Neural progenitor cell (in vitro differentiated cells): Measurements from ENCODE around the gene DLGAP4. TPM values are rescaled to one million over a fixed set of nuclear protein-coding genes. Genes with fewer than 3 reads are reported as not detected.

ENCODE experiments used
- DNase-seq: peaks from one replicate; pipeline ENCODE4 v3.0.0-alpha.2; 2016; ENCODE audit warnings: low spot score
- H2AFZ ChIP-seq: fragments of 200-600 bp; sonication (generic); replicated peaks from 2 replicates; pipeline ENCODE4 v1.6.1; 2016; ENCODE audit warnings: antibody characterized with exemption
- H3F3A ChIP-seq: fragments of 200-600 bp; sonication (generic); 2 replicates; pipeline ENCODE4 v1.6.1; 2016; ENCODE audit warnings: antibody characterized with exemption, low read depth
- H3K27ac ChIP-seq: fragments of 200-600 bp; sonication (generic); 2 replicates; pipeline ENCODE4 v1.5.1; 2016; ENCODE audit warnings: mild to moderate bottlenecking
- H3K27me3 ChIP-seq: fragments of 200-600 bp; sonication (generic); 2 replicates; pipeline ENCODE4 v1.6.1; 2016; ENCODE audit warnings: mild to moderate bottlenecking, moderate library complexity
- H3K36me3 ChIP-seq: fragments of 200-600 bp; sonication (generic); 2 replicates; pipeline ENCODE4 v1.5.1; 2016
- H3K4me1 ChIP-seq: fragments of 200-600 bp; sonication (generic); 2 replicates; pipeline ENCODE4 v1.6.1; 2016; ENCODE audit warnings: mixed run types
- H3K4me2 ChIP-seq: fragments of 200-600 bp; sonication (generic); 2 replicates; pipeline ENCODE4 v1.6.1; 2016
- H3K4me3 ChIP-seq: fragments of 200-600 bp; sonication (generic); 2 replicates; pipeline ENCODE4 v1.5.1; 2016
- H3K79me2 ChIP-seq: fragments of 200-600 bp; sonication (generic); 2 replicates; pipeline ENCODE4 v1.6.1; 2016; ENCODE audit warnings: low read depth
- H3K9ac ChIP-seq: fragments of 200-600 bp; sonication (generic); 2 replicates; pipeline ENCODE4 v1.6.1; 2016
- H3K9me3 ChIP-seq: fragments of 200-600 bp; sonication (generic); 2 replicates; pipeline ENCODE4 v1.5.1; 2016; ENCODE audit warnings: low read depth
- H4K20me1 ChIP-seq: fragments of 200-600 bp; sonication (generic); 2 replicates; pipeline ENCODE4 v1.6.1; 2016; ENCODE audit warnings: low read depth
- H3K27ac Mint-ChIP-seq: 3 replicates; pipeline ENCODE4 v1.8.0; 2021; ENCODE audit warnings: mixed read lengths
- H3K27me3 Mint-ChIP-seq: 2 replicates; pipeline ENCODE4 v1.8.0; 2022; ENCODE audit warnings: low read depth, mild to moderate bottlenecking, inconsistent platforms, moderate library complexity, mixed read lengths; ENCODE audit not compliant: insufficient read depth
- H3K36me3 Mint-ChIP-seq: 3 replicates; pipeline ENCODE4 v1.8.0; 2021; ENCODE audit warnings: mixed read lengths
- H3K4me1 Mint-ChIP-seq: 3 replicates; pipeline ENCODE4 v1.8.0; 2021; ENCODE audit warnings: mixed read lengths
- H3K4me3 Mint-ChIP-seq: 3 replicates; pipeline ENCODE4 v1.8.0; 2021; ENCODE audit warnings: mild to moderate bottlenecking, moderate library complexity, mixed read lengths
- H3K9me3 Mint-ChIP-seq: 3 replicates; pipeline ENCODE4 v1.8.0; 2020; ENCODE audit warnings: mixed read lengths
- EZH2 ChIP-seq: fragments of 200-600 bp; sonication (generic); IDR thresholded peaks from 2 replicates; pipeline ENCODE4 v1.6.1; 2017; ENCODE audit warnings: antibody characterized with exemption, mild to moderate bottlenecking, moderate library complexity
- EZH2phosphoT487 ChIP-seq: fragments of 200-600 bp; sonication (generic); IDR thresholded peaks from 2 replicates; pipeline ENCODE4 v1.6.1; 2017; ENCODE audit warnings: antibody characterized with exemption
- total RNA-seq: library from RNA; depleted of rRNA; stranded (reverse); fragments of >200 nt; gene quantifications from 2 replicates; pipeline ENCODE4 v1.2.3, GENCODE V29; 2015; ENCODE audit warnings: low replicate concordance
- TF ChIP-seq, protein P1 (sequence below): fragments of 200-600 bp; sonication (generic); IDR thresholded peaks from 2 replicates; pipeline ENCODE4 v1.5.1; 2017; ENCODE audit warnings: antibody characterized with exemption, mild to moderate bottlenecking

DLGAP4 gene
- total RNA-seq, 1 donor from 2014 or later: 21.7 TPM

DNA sequence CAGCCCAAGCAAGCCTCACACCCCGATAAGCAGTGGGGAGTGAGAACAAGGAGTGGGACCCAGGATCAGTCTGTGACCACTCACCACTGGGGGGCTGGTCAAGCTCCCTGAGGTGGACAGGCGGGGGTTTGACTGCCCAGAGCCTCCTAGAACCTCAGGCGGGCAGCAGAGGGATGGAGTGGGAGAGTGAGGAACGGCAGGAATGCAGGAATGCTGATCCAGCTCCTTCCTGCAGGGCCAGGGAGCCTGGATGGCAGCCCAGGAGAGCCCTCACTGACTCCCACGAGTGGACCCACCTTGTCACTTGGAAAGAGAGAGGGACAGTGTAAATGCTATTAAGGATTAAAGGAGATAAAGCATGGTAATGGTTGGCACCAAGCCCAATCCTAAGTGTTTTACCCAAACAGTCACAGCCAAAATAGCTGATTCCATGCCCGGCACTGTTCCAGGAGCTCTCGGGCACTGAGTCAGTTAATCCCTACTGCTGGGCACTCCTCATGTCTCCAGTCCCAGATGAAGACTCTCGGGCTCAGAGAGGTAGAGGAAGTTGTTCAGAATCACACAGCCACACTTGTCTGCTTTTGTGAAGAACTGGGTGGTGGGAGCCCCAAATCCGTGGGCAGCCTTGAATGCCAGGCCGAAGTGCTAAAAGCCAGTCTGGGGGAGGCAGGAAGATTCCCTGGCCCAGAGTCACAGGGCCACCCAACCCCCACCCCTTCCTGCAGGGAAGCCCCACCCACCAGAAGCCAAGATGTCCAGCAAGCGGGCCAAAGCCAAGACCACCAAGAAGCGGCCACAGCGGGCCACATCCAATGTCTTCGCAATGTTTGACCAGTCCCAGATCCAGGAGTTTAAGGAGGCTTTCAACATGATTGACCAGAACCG is 238.2 kb downstream of the DLGAP4 start:
- DNase-seq: no peak
- H2AFZ ChIP-seq: no peak overlapping the region
- H3K4me3 ChIP-seq: no peak overlapping the region
- H3K27ac ChIP-seq: no peak overlapping the region
- no peak overlapping the region for H3K9ac ChIP-seq
- no peaks in the 10 kb centered on the region for H3K9me3 ChIP-seq
- peaks cover 26% of the 10 kb centered on the region for H3K4me1 ChIP-seq
- no peak overlapping the region for H3K4me2 ChIP-seq
- no peaks in the 10 kb centered on the region for H3K9me3 Mint-ChIP-seq
- peaks cover 26% of the 10 kb centered on the region for H3K4me1 Mint-ChIP-seq
- H3K27me3 Mint-ChIP-seq: peaks cover 6% of the 10 kb centered on the region
- peaks cover 15% of the 10 kb centered on the region for H3K79me2 ChIP-seq
- H3F3A ChIP-seq: peaks cover 10% of the 10 kb centered on the region
- no peaks in the 10 kb centered on the region for H3K36me3 ChIP-seq
- H3K4me3 Mint-ChIP-seq: no peak overlapping the region
- peaks cover 42% of the 10 kb centered on the region for H4K20me1 ChIP-seq
- no peak overlapping the region for H3K27ac Mint-ChIP-seq
- no peaks in the 10 kb centered on the region for H3K27me3 ChIP-seq
- TF ChIP-seq EZH2phosphoT487 (no peak), EZH2 (no peak)
- TF ChIP-seq, protein P1, sequence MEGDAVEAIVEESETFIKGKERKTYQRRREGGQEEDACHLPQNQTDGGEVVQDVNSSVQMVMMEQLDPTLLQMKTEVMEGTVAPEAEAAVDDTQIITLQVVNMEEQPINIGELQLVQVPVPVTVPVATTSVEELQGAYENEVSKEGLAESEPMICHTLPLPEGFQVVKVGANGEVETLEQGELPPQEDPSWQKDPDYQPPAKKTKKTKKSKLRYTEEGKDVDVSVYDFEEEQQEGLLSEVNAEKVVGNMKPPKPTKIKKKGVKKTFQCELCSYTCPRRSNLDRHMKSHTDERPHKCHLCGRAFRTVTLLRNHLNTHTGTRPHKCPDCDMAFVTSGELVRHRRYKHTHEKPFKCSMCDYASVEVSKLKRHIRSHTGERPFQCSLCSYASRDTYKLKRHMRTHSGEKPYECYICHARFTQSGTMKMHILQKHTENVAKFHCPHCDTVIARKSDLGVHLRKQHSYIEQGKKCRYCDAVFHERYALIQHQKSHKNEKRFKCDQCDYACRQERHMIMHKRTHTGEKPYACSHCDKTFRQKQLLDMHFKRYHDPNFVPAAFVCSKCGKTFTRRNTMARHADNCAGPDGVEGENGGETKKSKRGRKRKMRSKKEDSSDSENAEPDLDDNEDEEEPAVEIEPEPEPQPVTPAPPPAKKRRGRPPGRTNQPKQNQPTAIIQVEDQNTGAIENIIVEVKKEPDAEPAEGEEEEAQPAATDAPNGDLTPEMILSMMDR: no peak
- no peaks in the 10 kb centered on the region for H3K36me3 Mint-ChIP-seq

DNA sequence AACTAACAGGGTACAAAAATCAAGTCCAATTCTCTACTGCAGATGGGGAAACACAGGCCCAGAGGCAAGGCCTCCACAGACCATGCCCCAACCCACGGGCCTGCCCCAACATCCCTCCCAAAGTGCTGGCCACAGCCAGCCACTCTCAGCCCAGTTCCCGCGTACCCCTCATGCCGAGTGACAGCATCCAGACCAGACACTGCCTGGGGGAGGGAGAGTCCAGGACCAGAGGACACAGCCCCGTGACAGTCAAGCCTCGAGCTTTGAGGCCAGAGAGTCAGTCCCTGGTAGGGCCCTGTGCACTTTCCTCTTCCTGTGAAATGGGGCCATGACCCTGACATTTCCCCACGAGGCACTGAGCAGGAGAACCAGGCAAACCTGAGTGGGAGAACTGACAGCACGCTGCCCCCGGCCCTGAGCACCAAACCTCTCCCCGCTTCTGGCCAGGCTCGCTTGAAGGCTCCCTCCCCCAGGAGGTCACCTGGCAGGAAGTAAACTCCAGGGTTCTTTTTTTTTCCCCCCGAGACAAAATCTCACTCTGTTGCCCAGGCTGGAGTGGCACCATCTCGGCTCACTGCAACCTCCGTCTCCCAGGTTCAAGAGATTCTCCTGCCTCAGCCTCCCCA is 240.1 kb downstream of the DLGAP4 start:
- no peak overlapping the region for H3K4me3 ChIP-seq
- no peak for TF ChIP-seq EZH2
- no peak for TF ChIP-seq EZH2phosphoT487
- TF ChIP-seq, protein P1: no peak
- H3K9ac ChIP-seq: no peak overlapping the region
- Mint-ChIP-seq H3K27ac (peak overlapping the region; percentile 35), H3K27me3 (peaks cover 6% of the 10 kb centered on the region), H3K36me3 (no peaks in the 10 kb centered on the region), H3K4me1 (peaks cover 19% of the 10 kb centered on the region), H3K9me3 (no peaks in the 10 kb centered on the region), H3K4me3 (no peak overlapping the region)
- no peak overlapping the region for H3K27ac ChIP-seq
- H3K4me1 ChIP-seq: peaks cover 13% of the 10 kb centered on the region
- no peaks in the 10 kb centered on the region for H3K9me3 ChIP-seq
- H3K36me3 ChIP-seq: no peaks in the 10 kb centered on the region
- no peak overlapping the region for H2AFZ ChIP-seq
- no peak for DNase-seq
- no peak overlapping the region for H3K4me2 ChIP-seq
- H3F3A ChIP-seq: peaks cover 7% of the 10 kb centered on the region
- peaks cover 42% of the 10 kb centered on the region for H4K20me1 ChIP-seq
- H3K27me3 ChIP-seq: no peaks in the 10 kb centered on the region
- peaks cover 15% of the 10 kb centered on the region for H3K79me2 ChIP-seq

- Histone ChIP-seq H3K9ac (no peak overlapping the region), H3K27ac (no peak overlapping the region), H3F3A (peaks cover 7% of the 10 kb centered on the region), H3K4me2 (no peak overlapping the region), H3K9me3 (no peaks in the 10 kb centered on the region), H3K4me1 (peaks cover 6% of the 10 kb centered on the region), H2AFZ (no peak overlapping the region), H3K36me3 (no peaks in the 10 kb centered on the region), H3K79me2 (peaks cover 12% of the 10 kb centered on the region), H3K27me3 (no peaks in the 10 kb centered on the region), H3K4me3 (no peak overlapping the region), H4K20me1 (peaks cover 32% of the 10 kb centered on the region)
- no peak for DNase-seq
- TF ChIP-seq, protein P1: no peak
- no peak for TF ChIP-seq EZH2phosphoT487
- Mint-ChIP-seq H3K9me3 (no peaks in the 10 kb centered on the region), H3K27ac (peak overlapping the region; percentile 8), H3K27me3 (peaks cover 6% of the 10 kb centered on the region), H3K4me1 (peaks cover 14% of the 10 kb centered on the region), H3K4me3 (no peak overlapping the region), H3K36me3 (no peaks in the 10 kb centered on the region)
Observed at GRCh38 chr20:36547186-36548005, 241.3 kb downstream of the DLGAP4 start.
